ENCODE results near the gene EFTUD2. TPM values are rescaled to one million over a fixed set of nuclear protein-coding genes. Genes with fewer than 3 reads are reported as not detected.

The EFTUD2 gene
- total RNA-seq, 4 donors from 2014 or later, result 65.0 to 116 (median 81.3) TPM

- peaks cover 3 to 78% of the 10 kb centered on the region in 2 donors for H3K36me3 ChIP-seq
- no peak for ATAC-seq
- no peaks in the 10 kb centered on the region for H3K4me1 ChIP-seq
- H3K27me3 ChIP-seq, result no peaks in the 10 kb centered on the region
- DNase-seq, result no peak
- H3K4me3 ChIP-seq, result no peak overlapping the region
- intact Hi-C loops (cut with DNase I; ENCODE audit: low total_unique reads) (no loop called here), in situ Hi-C loops (cut with MboI; ENCODE audit: low sequenced_read_pairs in 4 of 4) (no loop called here)
- TF ChIP-seq POLR2A (IDR thresholded peaks at IDR 0.05), result no peak
- TF ChIP-seq, protein P1, sequence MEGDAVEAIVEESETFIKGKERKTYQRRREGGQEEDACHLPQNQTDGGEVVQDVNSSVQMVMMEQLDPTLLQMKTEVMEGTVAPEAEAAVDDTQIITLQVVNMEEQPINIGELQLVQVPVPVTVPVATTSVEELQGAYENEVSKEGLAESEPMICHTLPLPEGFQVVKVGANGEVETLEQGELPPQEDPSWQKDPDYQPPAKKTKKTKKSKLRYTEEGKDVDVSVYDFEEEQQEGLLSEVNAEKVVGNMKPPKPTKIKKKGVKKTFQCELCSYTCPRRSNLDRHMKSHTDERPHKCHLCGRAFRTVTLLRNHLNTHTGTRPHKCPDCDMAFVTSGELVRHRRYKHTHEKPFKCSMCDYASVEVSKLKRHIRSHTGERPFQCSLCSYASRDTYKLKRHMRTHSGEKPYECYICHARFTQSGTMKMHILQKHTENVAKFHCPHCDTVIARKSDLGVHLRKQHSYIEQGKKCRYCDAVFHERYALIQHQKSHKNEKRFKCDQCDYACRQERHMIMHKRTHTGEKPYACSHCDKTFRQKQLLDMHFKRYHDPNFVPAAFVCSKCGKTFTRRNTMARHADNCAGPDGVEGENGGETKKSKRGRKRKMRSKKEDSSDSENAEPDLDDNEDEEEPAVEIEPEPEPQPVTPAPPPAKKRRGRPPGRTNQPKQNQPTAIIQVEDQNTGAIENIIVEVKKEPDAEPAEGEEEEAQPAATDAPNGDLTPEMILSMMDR (IDR thresholded peaks at IDR 0.05 in 4 of 5, conservative IDR thresholded peaks at IDR 0.05 in 1 of 5), result no peak
- no peaks in the 10 kb centered on the region for H3K9me3 ChIP-seq
- no peak overlapping the region for H3K27ac ChIP-seq
These were observed 19.9 kb downstream of the EFTUD2 start for GRCh38 chr17:44879376-44879775.

DNA sequence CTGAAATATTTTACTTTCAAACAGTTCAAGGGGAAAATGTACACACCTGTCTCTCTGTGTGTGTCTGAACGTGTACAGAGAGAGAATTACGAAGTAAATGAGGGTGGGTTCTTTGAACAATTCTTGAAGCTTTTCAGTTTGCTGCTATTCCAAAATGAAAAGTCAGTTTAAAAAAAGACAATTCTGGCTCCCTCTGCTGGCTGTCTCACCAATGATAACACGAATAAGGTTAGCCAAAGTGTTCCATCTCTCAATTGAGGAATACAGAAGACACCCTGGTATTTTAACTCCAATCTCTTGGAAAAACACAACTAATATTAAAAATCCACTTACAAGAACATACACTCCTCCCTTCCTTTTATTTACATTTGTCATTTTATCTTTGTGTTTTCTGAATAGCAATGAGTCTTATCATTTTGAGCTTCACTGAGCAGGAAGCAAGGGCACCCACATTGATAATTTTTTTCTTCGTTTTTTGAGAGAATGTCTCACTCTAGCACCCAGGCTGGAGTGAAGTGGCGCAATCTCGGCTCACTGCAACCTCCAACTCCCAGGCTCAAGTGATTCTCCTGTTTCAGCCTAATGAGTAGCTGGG is 20.5 kb downstream of the EFTUD2 start:
- Histone ChIP-seq H3K36me3 (peaks cover 3 to 75% of the 10 kb centered on the region in 2 donors), H3K27me3 (no peaks in the 10 kb centered on the region), H3K27ac (no peak overlapping the region), H3K4me3 (no peak overlapping the region), H3K9me3 (no peaks in the 10 kb centered on the region), H3K4me1 (no peaks in the 10 kb centered on the region)
- no peak for DNase-seq
- intact Hi-C loops (cut with DNase I; ENCODE audit: low total_unique reads), result loop anchor here (1.0 kb wide), 1 partner anchor 103 kb away; no protein-coding TSS in a partner anchor
- in situ Hi-C loops (cut with MboI; ENCODE audit: low sequenced_read_pairs in 4 of 4), result no loop called here
- TF ChIP-seq, protein P1 (IDR thresholded peaks at IDR 0.05 in 4 of 5, conservative IDR thresholded peaks at IDR 0.05 in 1 of 5), result peak in 4 of 5 experiments; percentile 8 to 40 (median 28)
- no peak for TF ChIP-seq POLR2A (IDR thresholded peaks at IDR 0.05)
- no peak for ATAC-seq

DNA sequence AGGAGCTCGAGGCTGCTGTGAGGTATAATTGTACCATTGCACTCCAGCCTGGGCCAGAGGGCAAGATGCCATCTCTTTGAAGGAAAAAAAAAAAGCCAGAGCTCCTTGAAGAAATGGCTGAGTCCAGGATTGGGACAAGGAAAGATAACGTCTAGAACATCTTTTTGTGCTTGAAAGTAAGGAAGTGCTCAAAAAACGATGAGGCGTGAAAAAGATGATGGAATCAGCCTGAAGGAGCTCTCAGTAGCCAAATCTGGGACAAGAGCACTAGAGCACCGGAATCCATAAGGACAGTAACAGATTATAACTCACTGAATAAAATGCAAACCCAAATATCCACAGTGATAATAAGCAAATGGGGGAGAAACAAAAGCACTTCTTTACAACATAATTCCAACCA is 22.1 kb downstream of the EFTUD2 start:
- in situ Hi-C loops (cut with MboI; ENCODE audit: low sequenced_read_pairs in 4 of 4) (no loop called here), intact Hi-C loops (cut with DNase I; ENCODE audit: low total_unique reads) (no loop called here)
- Histone ChIP-seq H3K4me1 (peaks cover 8 to 12% of the 10 kb centered on the region in 2 donors), H3K36me3 (peaks cover 3 to 59% of the 10 kb centered on the region in 2 donors), H3K27ac (no peak overlapping the region), H3K27me3 (no peaks in the 10 kb centered on the region), H3K9me3 (no peaks in the 10 kb centered on the region), H3K4me3 (no peak overlapping the region)
- TF ChIP-seq POLR2A (IDR thresholded peaks at IDR 0.05), result no peak
- TF ChIP-seq, protein P1 (IDR thresholded peaks at IDR 0.05 in 4 of 5, conservative IDR thresholded peaks at IDR 0.05 in 1 of 5), result no peak
- DNase-seq, result no peak
- no peak for ATAC-seq

DNA sequence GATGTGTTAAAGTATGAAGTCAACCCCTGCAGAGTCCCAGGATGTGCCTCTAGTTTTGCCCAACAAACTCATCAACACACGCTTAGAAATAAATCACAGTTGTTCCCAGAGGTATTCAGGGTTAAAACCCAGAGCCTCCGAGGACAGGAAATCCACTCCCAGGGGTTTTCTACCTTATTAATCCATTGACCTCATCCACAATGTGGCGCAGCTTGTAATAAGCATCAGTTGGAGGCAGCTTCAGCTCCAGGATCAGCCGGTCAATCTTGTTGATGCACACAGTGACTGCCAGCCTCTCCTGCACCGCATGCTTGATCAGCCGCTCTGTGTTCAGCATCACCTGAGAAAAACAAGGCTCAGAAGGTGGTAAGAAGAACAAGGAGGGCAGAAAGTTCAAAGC is 23.5 kb downstream of the EFTUD2 start:
- intact Hi-C loops (cut with DNase I; ENCODE audit: low total_unique reads), result no loop called here

More for the DNA sequence above, 23.5 kb downstream of the EFTUD2 start:
- in situ Hi-C loops (cut with MboI; ENCODE audit: low sequenced_read_pairs in 4 of 4), result no loop called here
- H3K4me1 ChIP-seq, result peaks cover 15 to 20% of the 10 kb centered on the region in 2 donors
- H3K9me3 ChIP-seq, result no peaks in the 10 kb centered on the region
- TF ChIP-seq, protein P1 (IDR thresholded peaks at IDR 0.05 in 4 of 5, conservative IDR thresholded peaks at IDR 0.05 in 1 of 5), result no peak
- no peak for TF ChIP-seq POLR2A (IDR thresholded peaks at IDR 0.05)
- H3K4me3 ChIP-seq, result no peak overlapping the region
- H3K27ac ChIP-seq, result no peak overlapping the region
- DNase-seq, result no peak
- H3K36me3 ChIP-seq, result peaks cover 3 to 58% of the 10 kb centered on the region in 2 donors
- no peaks in the 10 kb centered on the region for H3K27me3 ChIP-seq
- no peak for ATAC-seq

All from gastrocnemius medialis (tissue), 4 donors.